HEK293 (cell line): ENCODE measurements around the gene FAM81A.

Source experiments
- CTCF ChIA-PET: fragments of 350-600 bp; formaldehyde crosslinking; extraction: SDS; loops from one replicate; lab custom pipeline; 2021; ENCODE audit warnings: antibody characterized with exemption; lab: Yijun Ruan, JAX
- POLR2A ChIA-PET: fragments of 300-600 bp; formaldehyde crosslinking; extraction: SDS; loops from one replicate; lab custom pipeline; 2020; ENCODE audit warnings: antibody characterized with exemption, inconsistent platforms; lab: Yijun Ruan, JAX
- H3K27ac ChIP-seq: fragments of 200-500 bp; sonication (Bioruptor generic); 2 replicates; pipeline ENCODE4 v1.5.1; 2014; ENCODE audit warnings: low read depth, low read length, control low read depth, inconsistent platforms; ENCODE audit errors: extremely low read depth
- H3K36me3 ChIP-seq, 2 experiments: fragments of 200-500 bp in 1 of 2; sonication (Bioruptor generic) in 1 of 2; 1 replicate in 1 of 2; 2 replicates in 1 of 2; pipeline ENCODE4 v1.5.1; 2014 to 2017; ENCODE audit warnings: inconsistent platforms in 2 of 2, low read length in 2 of 2; ENCODE audit not compliant: control insufficient read depth in 2 of 2, insufficient read depth in 1 of 2
- H3K4me1 ChIP-seq: fragments of 200-500 bp; sonication (Bioruptor generic); 2 replicates; pipeline ENCODE4 v1.5.1; 2014; ENCODE audit warnings: mild to moderate bottlenecking, low read length, inconsistent platforms; ENCODE audit not compliant: control insufficient read depth, insufficient read depth
- H3K4me3 ChIP-seq: 2 replicates; pipeline ENCODE4 v1.5.1; 2011; ENCODE audit warnings: low read depth, mild to moderate bottlenecking, control low read depth, low read length, moderate library complexity
- H3K9me3 ChIP-seq: fragments of 200-500 bp; sonication (Bioruptor generic); 2 replicates; pipeline ENCODE4 v1.5.1; 2014; ENCODE audit warnings: low read depth, low read length, inconsistent platforms; ENCODE audit not compliant: control insufficient read depth, insufficient read depth
- GFI1B ChIP-seq: fragments of 450-650 bp; formaldehyde crosslinking; IDR thresholded peaks from 2 replicates; pipeline ENCODE4 v1.5.1; 2016; ENCODE audit warnings: missing biosample characterization, missing genetic modification characterization
- IKZF3 ChIP-seq: fragments of 450-650 bp; IDR thresholded peaks from 2 replicates; pipeline ENCODE4 v1.5.0; 2018; ENCODE audit warnings: missing biosample characterization, mild to moderate bottlenecking, missing genetic modification characterization, moderate library complexity
- KLF1 ChIP-seq: fragments of 450-650 bp; formaldehyde crosslinking; IDR thresholded peaks from 2 replicates; pipeline ENCODE4 v1.5.1; 2016; ENCODE audit warnings: missing biosample characterization, missing genetic modification characterization
- KLF8 ChIP-seq: fragments of 450-650 bp; formaldehyde crosslinking; IDR thresholded peaks from 2 replicates; pipeline ENCODE4 v1.5.1; 2016; ENCODE audit warnings: missing biosample characterization, missing genetic modification characterization
- KLF9 ChIP-seq: fragments of 450-650 bp; formaldehyde crosslinking; IDR thresholded peaks from 2 replicates; pipeline ENCODE4 v1.5.1; 2016; ENCODE audit warnings: missing biosample characterization, missing genetic modification characterization, low read depth
- OSR2 ChIP-seq: fragments of 450-650 bp; formaldehyde crosslinking; IDR thresholded peaks from 2 replicates; pipeline ENCODE4 v1.5.1; 2016; ENCODE audit warnings: missing biosample characterization, missing genetic modification characterization
- PRDM4 ChIP-seq: fragments of 450-650 bp; formaldehyde crosslinking; IDR thresholded peaks from 2 replicates; pipeline ENCODE4 v1.5.1; 2017; ENCODE audit warnings: missing biosample characterization, missing genetic modification characterization
- ZBTB10 ChIP-seq: fragments of 450-650 bp; formaldehyde crosslinking; IDR thresholded peaks from 2 replicates; pipeline ENCODE4 v1.5.1; 2016; ENCODE audit warnings: missing biosample characterization, missing genetic modification characterization
- ZNF132 ChIP-seq: fragments of 450-650 bp; formaldehyde crosslinking; IDR thresholded peaks from 2 replicates; pipeline ENCODE4 v1.5.1; 2017; ENCODE audit warnings: missing biosample characterization, missing genetic modification characterization, borderline replicate concordance
- ZNF175 ChIP-seq: fragments of 450-650 bp; formaldehyde crosslinking; IDR thresholded peaks from 2 replicates; pipeline ENCODE4 v1.5.1; 2016; ENCODE audit warnings: missing biosample characterization, missing genetic modification characterization
- ZNF335 ChIP-seq: fragments of 450-650 bp; formaldehyde crosslinking; conservative IDR thresholded peaks from 2 replicates; pipeline ENCODE4 v1.5.1; 2016; ENCODE audit warnings: missing biosample characterization, missing genetic modification characterization
- ZNF48 ChIP-seq: fragments of 450-650 bp; formaldehyde crosslinking; IDR thresholded peaks from 2 replicates; pipeline ENCODE4 v1.5.1; 2016; ENCODE audit warnings: missing biosample characterization, missing genetic modification characterization
- ZNF501 ChIP-seq: fragments of 450-650 bp; formaldehyde crosslinking; IDR thresholded peaks from 2 replicates; pipeline ENCODE4 v1.5.1; 2016; ENCODE audit warnings: missing biosample characterization, missing genetic modification characterization
- ZNF658 ChIP-seq: fragments of 450-650 bp; formaldehyde crosslinking; IDR thresholded peaks from 2 replicates; pipeline ENCODE4; 2016; ENCODE audit warnings: missing biosample characterization, missing genetic modification characterization
- ZSCAN18 ChIP-seq: fragments of 450-650 bp; formaldehyde crosslinking; IDR thresholded peaks from 2 replicates; pipeline ENCODE4 v1.5.1; 2016; ENCODE audit warnings: missing biosample characterization, missing genetic modification characterization
- ZSCAN30 ChIP-seq: fragments of 450-650 bp; IDR thresholded peaks from 2 replicates; pipeline ENCODE4 v1.5.1; 2018; ENCODE audit warnings: missing biosample characterization, mild to moderate bottlenecking, missing genetic modification characterization, moderate library complexity

FAM81A gene

GRCh38 chr15:59561547-59561946 lies 123.6 kb downstream of the FAM81A start:
- ChIA-PET CTCF (no interaction called here), POLR2A (interaction anchor here (0.6 kb wide), 1 partner anchor 16 kb away, joined by 6 read pairs; no protein-coding TSS in a partner anchor)

GRCh38 chr15:59562448-59563186 lies 124.6 kb downstream of the FAM81A start:
- CTCF ChIA-PET = no interaction called here
- Histone ChIP-seq H3K4me1 (no peaks in the 10 kb centered on the region), H3K9me3 (no peaks in the 10 kb centered on the region), H3K4me3 (no peak overlapping the region), H3K27ac (no peak overlapping the region), H3K36me3 (no peaks in the 10 kb centered on the region)
- TF ChIP-seq ZSCAN30 (tag by site-specific recombination) = no peak
- TF ChIP-seq PRDM4 (tag by site-specific recombination) = no peak
- no peak for TF ChIP-seq ZSCAN18
- no peak for TF ChIP-seq KLF1 (tag by site-specific recombination)
- TF ChIP-seq KLF8 = no peak
- TF ChIP-seq ZNF658 (tag by site-specific recombination) = no peak
- no peak for TF ChIP-seq GFI1B
- no peak for TF ChIP-seq OSR2 (tag by site-specific recombination)
- no peak for TF ChIP-seq IKZF3 (tag by site-specific recombination)
- TF ChIP-seq KLF9 (tag by site-specific recombination) = no peak
- TF ChIP-seq ZNF48 (tag by site-specific recombination) = no peak
- POLR2A ChIA-PET = no interaction called here

More at GRCh38 chr15:59561547-59561946, 123.6 kb downstream of the FAM81A start:
- Histone ChIP-seq H3K27ac (no peak overlapping the region), H3K4me1 (no peaks in the 10 kb centered on the region), H3K36me3 (no peaks in the 10 kb centered on the region), H3K9me3 (no peaks in the 10 kb centered on the region), H3K4me3 (no peak overlapping the region)
- no peak for TF ChIP-seq ZNF335 (tag by site-specific recombination)
- TF ChIP-seq ZNF132 (tag by site-specific recombination) = no peak
- no peak for TF ChIP-seq ZBTB10 (tag by site-specific recombination)
- no peak for TF ChIP-seq ZNF501 (tag by site-specific recombination)
- no peak for TF ChIP-seq ZNF175 (tag by site-specific recombination)
